GM21825 (cell line): Measurements from ENCODE around the gene ERVMER34-1.

ENCODE experiments used
- ATAC-seq: cut with Tn5 transposase; IDR thresholded peaks from one replicate; pipeline ENCODE4 v1.9.1; 2021; ENCODE audit warnings: mild to moderate bottlenecking, moderate library complexity; ENCODE audit not compliant: unreplicated experiment

The ERVMER34-1 gene

GRCh38 chr4:52721968-52722815 lies 29.0 kb downstream of the ERVMER34-1 start:
- peak; percentile 95 for ATAC-seq

- no peak for ATAC-seq
Observed at GRCh38 chr4:52718123-52718522, 33.1 kb downstream of the ERVMER34-1 start.

GRCh38 chr4:52716364-52717151 lies 34.7 kb downstream of the ERVMER34-1 start:
- ATAC-seq: no peak

- ATAC-seq: no peak
Observed at GRCh38 chr4:52715914-52716313, 35.3 kb downstream of the ERVMER34-1 start.

- no peak for ATAC-seq
Observed at GRCh38 chr4:52715255-52715897, 35.8 kb downstream of the ERVMER34-1 start.

- ATAC-seq: no peak
Observed at GRCh38 chr4:52714597-52715254, 36.5 kb downstream of the ERVMER34-1 start.

GRCh38 chr4:52713456-52713937 lies 37.7 kb downstream of the ERVMER34-1 start:
- no peak for ATAC-seq

- peak; percentile 92 for ATAC-seq
Observed at GRCh38 chr4:52712251-52713130, 38.7 kb downstream of the ERVMER34-1 start.

- ATAC-seq: peak; percentile 5
Observed at GRCh38 chr4:52711834-52712250, 39.4 kb downstream of the ERVMER34-1 start.

GRCh38 chr4:52711272-52711671 lies 40.0 kb downstream of the ERVMER34-1 start:
- no peak for ATAC-seq

GRCh38 chr4:52709155-52709554 lies 42.1 kb downstream of the ERVMER34-1 start:
- ATAC-seq: no peak

- ATAC-seq: no peak
Observed at GRCh38 chr4:52704661-52705060, 46.6 kb downstream of the ERVMER34-1 start.

- no peak for ATAC-seq
Observed at GRCh38 chr4:52704133-52704532, 47.1 kb downstream of the ERVMER34-1 start.

- ATAC-seq: peak; percentile 94
Observed at GRCh38 chr4:52701207-52701606, 50.0 kb downstream of the ERVMER34-1 start.

GRCh38 chr4:52694936-52695335 lies 56.3 kb downstream of the ERVMER34-1 start:
- no peak for ATAC-seq

- ATAC-seq: no peak
Observed at GRCh38 chr4:52693492-52693891, 57.7 kb downstream of the ERVMER34-1 start.
